K562 (cell line): Measurements from ENCODE around the gene KIN. TPM values are rescaled to one million over a fixed set of nuclear protein-coding genes. Genes with fewer than 3 reads are reported as not detected.

ENCODE experiments used
- ATAC-seq: fragments of 200-7000 bp; cut with Tn5 transposase; 3 replicates; pipeline ENCODE4 v1.9.1; 2020; ENCODE audit warnings: moderate library complexity
- BruUV-seq: library from RNA; stranded (reverse); fragments of 400-500 nt; replicated peaks from 2 replicates; lab custom pipeline; 2021; lab: Mats Ljungman, UMichigan
- CTCF ChIA-PET: fragments of 300-600 bp; formaldehyde crosslinking; extraction: SDS; loops from one replicate; lab custom pipeline; 2021; ENCODE audit warnings: low intra/inter-chr PET ratio; lab: Yijun Ruan, JAX
- POLR2A ChIA-PET: fragments of 300-600, 350-650 bp; sonication (Branson Sonifier 250); formaldehyde crosslinking; extraction: SDS; loops from one replicate; lab custom pipeline; 2021; ENCODE audit warnings: antibody characterized with exemption, inconsistent platforms; lab: Yijun Ruan, JAX
- DNase-seq, 4 experiments: peaks; one replicate each; pipeline versions ENCODE4 v3.0.0 to v3.0.0-alpha.2; 2011 to 2018; ENCODE audit warnings: low spot score in 3 of 4, mixed read lengths in 3 of 4; ENCODE audit errors: extremely low read depth in 1 of 4
- FAIRE-seq: peaks from 2 replicates; lab custom pipeline; 2011; peaks lifted over from hg19 to GRCh38; lab: Jason Lieb, UNC
- H2AFZ ChIP-seq: 2 replicates; pipeline ENCODE4 v1.6.0; 2011; ENCODE audit warnings: low read depth, low read length, control low read depth, inconsistent platforms
- H3K27ac ChIP-seq: fragments of 200-600 bp; 3 replicates; pipeline ENCODE4 v1.8.0; 2011; ENCODE audit warnings: low read depth, mild to moderate bottlenecking, control low read depth, inconsistent platforms, low read length, moderate library complexity, mixed read lengths; ENCODE audit errors: extremely low read depth
- H3K27me3 ChIP-seq, 2 experiments: fragments of 300-600 bp in 1 of 2; 2 replicates in 1 of 2; 3 replicates in 1 of 2; pipeline versions ENCODE4 v1.6.0 to v1.8.0; 2011; ENCODE audit warnings: inconsistent platforms in 2 of 2, low read length in 2 of 2, mild to moderate bottlenecking in 1 of 2, mixed read lengths in 1 of 2, moderate library complexity in 1 of 2; ENCODE audit not compliant: control insufficient read depth in 2 of 2, insufficient read depth in 2 of 2
- H3K36me3 ChIP-seq: fragments of 300-600 bp; 3 replicates; pipeline ENCODE4 v1.8.0; 2011; ENCODE audit warnings: mild to moderate bottlenecking, low read length, inconsistent platforms; ENCODE audit not compliant: control insufficient read depth, insufficient read depth
- H3K4me1 ChIP-seq, 2 experiments: fragments of 200-600 bp in 1 of 2; replicated peaks in 1 of 2; 2 replicates in 1 of 2; 3 replicates in 1 of 2; pipeline versions ENCODE4 v1.5.1 to v1.8.0; 2011; ENCODE audit warnings: inconsistent platforms in 2 of 2, low read length in 2 of 2, mild to moderate bottlenecking in 1 of 2, mixed read lengths in 1 of 2, moderate library complexity in 1 of 2; ENCODE audit not compliant: control insufficient read depth in 2 of 2, insufficient read depth in 2 of 2
- H3K4me2 ChIP-seq: 2 replicates; pipeline ENCODE4 v1.6.1; 2011; ENCODE audit warnings: low read length, control low read depth, inconsistent platforms, mixed read lengths; ENCODE audit not compliant: insufficient read depth
- H3K4me3 ChIP-seq: fragments of 200-600 bp; sonication (generic), shearing (Covaris generic); 2 replicates; pipeline ENCODE4 v1.5.1; 2016; ENCODE audit warnings: control low read depth, inconsistent platforms
- H3K79me2 ChIP-seq: fragments of 200-600 bp; 3 replicates; pipeline ENCODE4 v1.8.0; 2011; ENCODE audit warnings: low read length, inconsistent platforms; ENCODE audit not compliant: control insufficient read depth, insufficient read depth
- H3K9ac ChIP-seq, 2 experiments: 2 replicates each; pipeline versions ENCODE4 v1.6.0 to v1.6.1; 2011; ENCODE audit warnings: low read depth in 2 of 2, low read length in 2 of 2, control low read depth in 1 of 2, inconsistent platforms in 1 of 2, mild to moderate bottlenecking in 1 of 2, mixed read lengths in 1 of 2; ENCODE audit not compliant: insufficient read depth in 1 of 2
- H3K9me1 ChIP-seq: one replicate; pipeline ENCODE4 v1.6.0; 2011; ENCODE audit warnings: inconsistent platforms, mild to moderate bottlenecking, low read length, moderate library complexity; ENCODE audit not compliant: control insufficient read depth, insufficient read depth
- H3K9me3 ChIP-seq: replicated peaks from 2 replicates; pipeline ENCODE4 v1.5.1; 2011; ENCODE audit warnings: low read depth, low read length, inconsistent platforms; ENCODE audit not compliant: control insufficient read depth, insufficient read depth
- H4K20me1 ChIP-seq: replicated peaks from 2 replicates; pipeline ENCODE4 v1.6.1; 2011; ENCODE audit warnings: low read length, inconsistent platforms, mixed read lengths; ENCODE audit not compliant: control insufficient read depth, insufficient read depth
- BCOR ChIP-seq: fragments of 450-650 bp; IDR thresholded peaks from 2 replicates; pipeline ENCODE4 v1.6.1; 2016
- CBX1 ChIP-seq: sonication (generic); IDR thresholded peaks from 2 replicates; pipeline ENCODE4 v1.6.1; 2016; ENCODE audit warnings: antibody characterized with exemption, low read depth, mild to moderate bottlenecking
- HMG20A ChIP-seq: fragments of 450-650 bp; formaldehyde crosslinking; conservative IDR thresholded peaks from 2 replicates; pipeline ENCODE4 v1.4.0; 2020; ENCODE audit warnings: mild to moderate bottlenecking, mixed read lengths
- LEF1 ChIP-seq: fragments of 450-650 bp; IDR thresholded peaks from 2 replicates; pipeline ENCODE4 v1.6.1; 2016; ENCODE audit warnings: mild to moderate bottlenecking
- POLR2G ChIP-seq: fragments of 200-400 bp; formaldehyde crosslinking; IDR thresholded peaks from 2 replicates; pipeline ENCODE4 v1.6.1; 2017; ENCODE audit warnings: low read depth, mild to moderate bottlenecking, antibody characterized with exemption, low read length, moderate library complexity
- SMAD3 ChIP-seq: fragments of 450-650 bp; formaldehyde crosslinking; conservative IDR thresholded peaks from 2 replicates; pipeline ENCODE4 v1.4.0; 2020; ENCODE audit warnings: mild to moderate bottlenecking
- ZNF124 ChIP-seq: sonication (generic); formaldehyde crosslinking; IDR thresholded peaks from 2 replicates; pipeline ENCODE4 v1.8.1; 2022; ENCODE audit warnings: missing genetic modification reagents
- ZNF589 ChIP-seq: fragments of 200-800 bp; sonication (Bioruptor generic); IDR thresholded peaks from 2 replicates; pipeline ENCODE4 v1.6.1; 2016; ENCODE audit warnings: low read depth, missing genetic modification characterization, missing compliant biosample characterization
- ZNF830 ChIP-seq: fragments of 250-450 bp; sonication (Bioruptor Pico); IDR thresholded peaks from 2 replicates; pipeline ENCODE4 v1.5.0; 2021; ENCODE audit warnings: mild to moderate bottlenecking
- WGBS: fragments of 100-300 bp; shearing (Covaris generic); methylation state at CpG from one replicate; pipeline ENCODE4 v1.1.6; 2016; ENCODE audit warnings: low coverage, mixed read lengths; ENCODE audit not compliant: insufficient coverage; ENCODE audit errors: missing lambda C conversion rate; 5-methylcytosine and 5-hydroxymethylcytosine counted together
- in situ Hi-C: fragments of 300-500 bp; cut with MboI; formaldehyde crosslinking; loops from 4 replicates; pipeline ENCODE4 v1.15.0; 2018; ENCODE audit warnings: inconsistent platforms, mixed read lengths
- intact Hi-C: fragments of 100-400 bp; cut with micrococcal nuclease; formaldehyde crosslinking; loops from 2 replicates; pipeline ENCODE4 v1.14.2; 2022
- polyA plus RNA-seq, 8 experiments: library from polyadenylated mRNA; depleted of rRNA in 4 of 8; stranded (reverse) in 5 of 8; unstranded in 3 of 8; fragments of >200 nt; fragmentation: Nextera tagmentation in 2 of 8; fragmentation: Illumina TruSeq in 1 of 8; extraction: Ambion mirVana in 2 of 8; extraction: Trizol in 1 of 8; gene quantifications; 2 replicates each; pipeline versions ENCODE4 v1.2.1 to v1.2.3, GENCODE V29; 2011 to 2014; ENCODE audit warnings: inconsistent platforms in 1 of 8, missing spikeins in 1 of 8
- total RNA-seq, 7 experiments: library from RNA; depleted of rRNA in 6 of 7; stranded (reverse); fragments of >200 nt in 6 of 7; fragmentation: Illumina TruSeq in 2 of 7; extraction: Trizol in 2 of 7; gene quantifications; 2 replicates each; pipeline versions ENCODE4 v1.2.1 to v1.2.3, GENCODE V29; 2011 to 2021; ENCODE audit warnings: low replicate concordance in 1 of 7
- TF ChIP-seq, protein P1 (sequence below), 2 experiments: fragments of 450-650 bp in 1 of 2; sonication (generic) in 1 of 2; formaldehyde crosslinking in 1 of 2; IDR thresholded peaks; 2 replicates each; pipeline versions ENCODE4 v1.7.1 to v1.9.0; 2016 to 2022; ENCODE audit warnings: inconsistent platforms in 1 of 2, mild to moderate bottlenecking in 1 of 2, missing genetic modification reagents in 1 of 2
- TF ChIP-seq, protein P2 (sequence below): sonication (generic); formaldehyde crosslinking; IDR thresholded peaks from 2 replicates; pipeline ENCODE4 v1.8.0; 2022; ENCODE audit warnings: mild to moderate bottlenecking, low read depth, missing genetic modification reagents
- TF ChIP-seq, protein P3 (sequence below): fragments of 450-650 bp; formaldehyde crosslinking; IDR thresholded peaks from 2 replicates; pipeline ENCODE4 v1.4.0; 2020; ENCODE audit warnings: mild to moderate bottlenecking, moderate library complexity

The KIN gene
- total and polyA plus RNA-seq, 9 of the 15 experiments (the other 6 are each of a cell fraction or from before 2014, with no cell fraction given), result 11.7 to 35.6 (median 16.0) TPM

DNA sequence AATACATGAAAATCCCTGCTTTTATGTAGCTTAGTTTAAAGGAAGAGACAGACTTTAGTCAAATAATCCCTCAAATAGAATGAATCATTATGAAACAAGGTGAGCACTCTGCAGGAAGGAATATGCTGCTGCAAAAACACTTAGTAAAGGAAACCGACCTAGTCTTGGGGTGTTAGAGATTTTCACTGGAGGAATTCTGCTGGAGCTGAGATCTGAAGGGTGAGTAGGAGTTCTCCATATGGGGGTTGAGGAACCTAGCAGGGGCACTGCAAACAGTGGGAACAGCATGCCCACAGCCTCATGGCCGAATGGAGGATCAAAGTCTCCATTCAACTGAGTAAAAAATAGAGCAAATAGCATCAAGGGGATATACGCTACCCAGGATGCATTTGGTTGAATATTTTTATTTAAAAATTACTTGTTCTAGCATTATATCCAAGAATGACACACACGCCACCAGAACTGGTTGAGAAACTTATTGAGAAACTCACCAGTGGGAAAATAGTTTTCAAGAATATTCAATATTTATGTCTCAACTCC, 81.2 kb downstream of the KIN start:
- ChIA-PET POLR2A (interaction anchor here (0.6 kb wide), 1 partner anchor 59 kb away, joined by 3 read pairs; no protein-coding TSS in a partner anchor), CTCF (no interaction called here)
- H3K36me3 ChIP-seq, result no peaks in the 10 kb centered on the region
- no peaks in the 10 kb centered on the region for H4K20me1 ChIP-seq
- H3K27me3 ChIP-seq, result peaks cover 17 to 18% of the 10 kb centered on the region in 2 experiments; a peak in 4 of 5 replicates
- H3K4me2 ChIP-seq, result no peak overlapping the region
- WGBS, result 4% methylated on average over 4 of the region's 4 CpGs
- BruUV-seq, result no TSS peak
- H3K27ac ChIP-seq, result no peak overlapping the region
- no peak overlapping the region for H3K9ac ChIP-seq
- no peaks in the 10 kb centered on the region for H3K4me1 ChIP-seq
- intact Hi-C loops, result no loop called here
- H3K9me3 ChIP-seq, result no peaks in the 10 kb centered on the region
- in situ Hi-C loops, result no loop called here
- H3K9me1 ChIP-seq, result no peaks in the 10 kb centered on the region
- H3K4me3 ChIP-seq, result no peak overlapping the region
- FAIRE-seq, result no peak
- no peaks in the 10 kb centered on the region for H3K79me2 ChIP-seq
- no peak for DNase-seq
- no peak overlapping the region for H2AFZ ChIP-seq
- no peak for ATAC-seq
- TF ChIP-seq, protein P1, sequence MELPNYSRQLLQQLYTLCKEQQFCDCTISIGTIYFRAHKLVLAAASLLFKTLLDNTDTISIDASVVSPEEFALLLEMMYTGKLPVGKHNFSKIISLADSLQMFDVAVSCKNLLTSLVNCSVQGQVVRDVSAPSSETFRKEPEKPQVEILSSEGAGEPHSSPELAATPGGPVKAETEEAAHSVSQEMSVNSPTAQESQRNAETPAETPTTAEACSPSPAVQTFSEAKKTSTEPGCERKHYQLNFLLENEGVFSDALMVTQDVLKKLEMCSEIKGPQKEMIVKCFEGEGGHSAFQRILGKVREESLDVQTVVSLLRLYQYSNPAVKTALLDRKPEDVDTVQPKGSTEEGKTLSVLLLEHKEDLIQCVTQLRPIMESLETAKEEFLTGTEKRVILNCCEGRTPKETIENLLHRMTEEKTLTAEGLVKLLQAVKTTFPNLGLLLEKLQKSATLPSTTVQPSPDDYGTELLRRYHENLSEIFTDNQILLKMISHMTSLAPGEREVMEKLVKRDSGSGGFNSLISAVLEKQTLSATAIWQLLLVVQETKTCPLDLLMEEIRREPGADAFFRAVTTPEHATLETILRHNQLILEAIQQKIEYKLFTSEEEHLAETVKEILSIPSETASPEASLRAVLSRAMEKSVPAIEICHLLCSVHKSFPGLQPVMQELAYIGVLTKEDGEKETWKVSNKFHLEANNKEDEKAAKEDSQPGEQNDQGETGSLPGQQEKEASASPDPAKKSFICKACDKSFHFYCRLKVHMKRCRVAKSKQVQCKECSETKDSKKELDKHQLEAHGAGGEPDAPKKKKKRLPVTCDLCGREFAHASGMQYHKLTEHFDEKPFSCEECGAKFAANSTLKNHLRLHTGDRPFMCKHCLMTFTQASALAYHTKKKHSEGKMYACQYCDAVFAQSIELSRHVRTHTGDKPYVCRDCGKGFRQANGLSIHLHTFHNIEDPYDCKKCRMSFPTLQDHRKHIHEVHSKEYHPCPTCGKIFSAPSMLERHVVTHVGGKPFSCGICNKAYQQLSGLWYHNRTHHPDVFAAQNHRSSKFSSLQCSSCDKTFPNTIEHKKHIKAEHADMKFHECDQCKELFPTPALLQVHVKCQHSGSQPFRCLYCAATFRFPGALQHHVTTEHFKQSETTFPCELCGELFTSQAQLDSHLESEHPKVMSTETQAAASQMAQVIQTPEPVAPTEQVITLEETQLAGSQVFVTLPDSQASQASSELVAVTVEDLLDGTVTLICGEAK (IDR thresholded peaks at IDR 0.05), result no peak
- TF ChIP-seq, protein P1 (CRISPR knock-in tag; IDR thresholded peaks at IDR 0.05), result no peak
- TF ChIP-seq, protein P2, sequence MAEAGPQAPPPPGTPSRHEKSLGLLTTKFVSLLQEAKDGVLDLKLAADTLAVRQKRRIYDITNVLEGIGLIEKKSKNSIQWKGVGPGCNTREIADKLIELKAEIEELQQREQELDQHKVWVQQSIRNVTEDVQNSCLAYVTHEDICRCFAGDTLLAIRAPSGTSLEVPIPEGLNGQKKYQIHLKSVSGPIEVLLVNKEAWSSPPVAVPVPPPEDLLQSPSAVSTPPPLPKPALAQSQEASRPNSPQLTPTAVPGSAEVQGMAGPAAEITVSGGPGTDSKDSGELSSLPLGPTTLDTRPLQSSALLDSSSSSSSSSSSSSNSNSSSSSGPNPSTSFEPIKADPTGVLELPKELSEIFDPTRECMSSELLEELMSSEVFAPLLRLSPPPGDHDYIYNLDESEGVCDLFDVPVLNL (CRISPR knock-in tag), result no peak
- no peak for TF ChIP-seq HMG20A
- TF ChIP-seq LEF1, result no peak
- no peak for TF ChIP-seq CBX1
- no peak for TF ChIP-seq ZNF589 (CRISPR knock-in tag)
- no peak for TF ChIP-seq BCOR
- TF ChIP-seq, protein P3, sequence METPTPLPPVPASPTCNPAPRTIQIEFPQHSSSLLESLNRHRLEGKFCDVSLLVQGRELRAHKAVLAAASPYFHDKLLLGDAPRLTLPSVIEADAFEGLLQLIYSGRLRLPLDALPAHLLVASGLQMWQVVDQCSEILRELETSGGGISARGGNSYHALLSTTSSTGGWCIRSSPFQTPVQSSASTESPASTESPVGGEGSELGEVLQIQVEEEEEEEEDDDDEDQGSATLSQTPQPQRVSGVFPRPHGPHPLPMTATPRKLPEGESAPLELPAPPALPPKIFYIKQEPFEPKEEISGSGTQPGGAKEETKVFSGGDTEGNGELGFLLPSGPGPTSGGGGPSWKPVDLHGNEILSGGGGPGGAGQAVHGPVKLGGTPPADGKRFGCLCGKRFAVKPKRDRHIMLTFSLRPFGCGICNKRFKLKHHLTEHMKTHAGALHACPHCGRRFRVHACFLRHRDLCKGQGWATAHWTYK (CRISPR knock-in tag), result no peak
- no peak for TF ChIP-seq POLR2G
- no peak for TF ChIP-seq ZNF124 (CRISPR knock-in tag)
- TF ChIP-seq SMAD3 (CRISPR knock-in tag), result no peak
- TF ChIP-seq ZNF830 (CRISPR knock-in tag), result no peak
